Neural crest cell (in vitro differentiated cells): ENCODE measurements around the gene MRPS12. TPM values are rescaled to one million over a fixed set of nuclear protein-coding genes. Genes with fewer than 3 reads are reported as not detected.

Source experiments
- DNase-seq: peaks from one replicate; pipeline ENCODE4 v3.0.0; 2021; ENCODE audit warnings: low read depth, mixed read lengths, low spot score
- H3K27ac Mint-ChIP-seq: one replicate; pipeline ENCODE4 v1.8.0; 2021; ENCODE audit warnings: mild to moderate bottlenecking, mixed read lengths; ENCODE audit not compliant: unreplicated experiment
- H3K27me3 Mint-ChIP-seq: 2 replicates; pipeline ENCODE4 v1.8.0; 2021; ENCODE audit warnings: low read depth, mild to moderate bottlenecking, mixed read lengths
- H3K36me3 Mint-ChIP-seq: 2 replicates; pipeline ENCODE4 v1.8.0; 2021; ENCODE audit warnings: low read depth, mild to moderate bottlenecking, mixed read lengths
- H3K4me1 Mint-ChIP-seq: 2 replicates; pipeline ENCODE4 v1.8.0; 2021; ENCODE audit warnings: mixed read lengths
- H3K4me3 Mint-ChIP-seq: one replicate; pipeline ENCODE4 v1.8.0; 2021; ENCODE audit warnings: mild to moderate bottlenecking, mixed read lengths
- H3K9me3 Mint-ChIP-seq: 2 replicates; pipeline ENCODE4 v1.8.0; 2021; ENCODE audit warnings: mixed read lengths
- CTCF ChIP-seq: fragments of 200-600 bp; sonication (generic); conservative IDR thresholded peaks from 2 replicates; pipeline ENCODE4 v1.5.0; 2021; ENCODE audit warnings: antibody characterized with exemption, mild to moderate bottlenecking
- total RNA-seq: library from RNA; stranded (reverse); gene quantifications from 2 replicates; pipeline ENCODE4 v1.2.1, GENCODE V29; 2021

MRPS12 gene
- total RNA-seq, 1 donor from 2014 or later: 34.4 TPM

GRCh38 chr19:38911388-38912001, 19.2 kb upstream of the MRPS12 start:
- no peak overlapping the region for H3K27ac Mint-ChIP-seq
- H3K36me3 Mint-ChIP-seq: peaks cover 6% of the 10 kb centered on the region
- no peak overlapping the region for H3K4me3 Mint-ChIP-seq
- H3K4me1 Mint-ChIP-seq: no peaks in the 10 kb centered on the region
- no peak for TF ChIP-seq CTCF
- no peaks in the 10 kb centered on the region for H3K9me3 Mint-ChIP-seq
- DNase-seq: no peak
- no peaks in the 10 kb centered on the region for H3K27me3 Mint-ChIP-seq

- no peaks in the 10 kb centered on the region for H3K27me3 Mint-ChIP-seq
- H3K36me3 Mint-ChIP-seq: peaks cover 1% of the 10 kb centered on the region
- no peaks in the 10 kb centered on the region for H3K9me3 Mint-ChIP-seq
- no peak overlapping the region for H3K27ac Mint-ChIP-seq
- DNase-seq: no peak
- no peak for TF ChIP-seq CTCF
- no peaks in the 10 kb centered on the region for H3K4me1 Mint-ChIP-seq
- no peak overlapping the region for H3K4me3 Mint-ChIP-seq
Measured at GRCh38 chr19:38912600-38913514, 17.9 kb upstream of the MRPS12 start.

- Mint-ChIP-seq H3K36me3 (no peaks in the 10 kb centered on the region), H3K4me1 (no peaks in the 10 kb centered on the region), H3K9me3 (no peaks in the 10 kb centered on the region), H3K4me3 (peak overlapping the region; percentile 10), H3K27me3 (no peaks in the 10 kb centered on the region), H3K27ac (peak overlapping the region; percentile 81)
- no peak for DNase-seq
- TF ChIP-seq CTCF: no peak
Measured at GRCh38 chr19:38913958-38914357, 16.8 kb upstream of the MRPS12 start.

GRCh38 chr19:38915329-38916321, 15.1 kb upstream of the MRPS12 start:
- H3K4me3 Mint-ChIP-seq: no peak overlapping the region
- no peaks in the 10 kb centered on the region for H3K9me3 Mint-ChIP-seq
- DNase-seq: no peak
- no peaks in the 10 kb centered on the region for H3K4me1 Mint-ChIP-seq
- H3K27me3 Mint-ChIP-seq: no peaks in the 10 kb centered on the region
- no peaks in the 10 kb centered on the region for H3K36me3 Mint-ChIP-seq
- no peak for TF ChIP-seq CTCF
- peak overlapping the region; percentile 27 for H3K27ac Mint-ChIP-seq

GRCh38 chr19:38917516-38917915, 13.2 kb upstream of the MRPS12 start:
- H3K27me3 Mint-ChIP-seq: no peaks in the 10 kb centered on the region
- H3K9me3 Mint-ChIP-seq: no peaks in the 10 kb centered on the region
- no peak overlapping the region for H3K4me3 Mint-ChIP-seq
- DNase-seq: no peak
- H3K36me3 Mint-ChIP-seq: peaks cover 10% of the 10 kb centered on the region
- TF ChIP-seq CTCF: no peak
- no peak overlapping the region for H3K27ac Mint-ChIP-seq
- no peaks in the 10 kb centered on the region for H3K4me1 Mint-ChIP-seq
